Measurements from ENCODE around the gene ORC6.

The ORC6 gene

GRCh38 chr16:46712911-46713310, 23.5 kb downstream of the ORC6 start:
- TF ChIP-seq FOXP2 (optimal IDR thresholded peaks at IDR 0.05; ENCODE audit: borderline replicate concordance, extremely low read depth, extremely low read length, insufficient read depth), result no peak
- TF ChIP-seq REST (IDR thresholded peaks at IDR 0.05; ENCODE audit: insufficient read depth in 1 of 2, low read depth in 2 of 2, low read length in 2 of 2), result no peak
- TF ChIP-seq POLR2AphosphoS5 (IDR thresholded peaks at IDR 0.05; ENCODE audit: low read depth, low read length), result no peak
- TF ChIP-seq SIN3A (IDR thresholded peaks at IDR 0.05; ENCODE audit: borderline replicate concordance, insufficient read depth, low read length), result no peak
- TF ChIP-seq TAF1 (IDR thresholded peaks at IDR 0.05; ENCODE audit: borderline replicate concordance, insufficient read depth, low read length), result no peak

- TF ChIP-seq POLR2AphosphoS5 (IDR thresholded peaks at IDR 0.05; ENCODE audit: low read depth, low read length) (no peak), SIN3A (IDR thresholded peaks at IDR 0.05; ENCODE audit: borderline replicate concordance, insufficient read depth, low read length) (no peak), FOXP2 (optimal IDR thresholded peaks at IDR 0.05; ENCODE audit: borderline replicate concordance, extremely low read depth, extremely low read length, insufficient read depth) (no peak), REST (IDR thresholded peaks at IDR 0.05; ENCODE audit: insufficient read depth in 1 of 2, low read depth in 2 of 2, low read length in 2 of 2) (no peak)
Measured at GRCh38 chr16:46713634-46714033, 24.2 kb downstream of the ORC6 start.

GRCh38 chr16:46714797-46715591, 25.5 kb downstream of the ORC6 start:
- TF ChIP-seq TAF1 (IDR thresholded peaks at IDR 0.05; ENCODE audit: borderline replicate concordance, insufficient read depth, low read length) (no peak), SIN3A (IDR thresholded peaks at IDR 0.05; ENCODE audit: borderline replicate concordance, insufficient read depth, low read length) (no peak), REST (IDR thresholded peaks at IDR 0.05; ENCODE audit: insufficient read depth in 1 of 2, low read depth in 2 of 2, low read length in 2 of 2) (no peak), FOXP2 (optimal IDR thresholded peaks at IDR 0.05; ENCODE audit: borderline replicate concordance, extremely low read depth, extremely low read length, insufficient read depth) (no peak), POLR2AphosphoS5 (IDR thresholded peaks at IDR 0.05; ENCODE audit: low read depth, low read length) (no peak)

GRCh38 chr16:46715769-46716305, 26.4 kb downstream of the ORC6 start:
- no peak for TF ChIP-seq REST (IDR thresholded peaks at IDR 0.05; ENCODE audit: insufficient read depth in 1 of 2, low read depth in 2 of 2, low read length in 2 of 2)
- no peak for TF ChIP-seq SIN3A (IDR thresholded peaks at IDR 0.05; ENCODE audit: borderline replicate concordance, insufficient read depth, low read length)
- no peak for TF ChIP-seq FOXP2 (optimal IDR thresholded peaks at IDR 0.05; ENCODE audit: borderline replicate concordance, extremely low read depth, extremely low read length, insufficient read depth)
- no peak for TF ChIP-seq POLR2AphosphoS5 (IDR thresholded peaks at IDR 0.05; ENCODE audit: low read depth, low read length)
- no peak for TF ChIP-seq TAF1 (IDR thresholded peaks at IDR 0.05; ENCODE audit: borderline replicate concordance, insufficient read depth, low read length)
